Endometrial microvascular endothelial cells (primary cell): Measurements from ENCODE around the gene CEP290. TPM values are rescaled to one million over a fixed set of nuclear protein-coding genes. Genes with fewer than 3 reads are reported as not detected.
"Not testable (repeated sequence)": the region's sequence is repeated elsewhere in the genome, so short reads cannot be mapped to it uniquely, and the experiment has no call there.

ENCODE experiments used
- in situ Hi-C: cut with HindIII; loops from 2 replicates; pipeline ENCODE4 v1.10.0; 2017; ENCODE audit warnings: low sequenced_read_pairs, low pct_unique_long_range_greater_than_20kb; ENCODE audit errors: inconsistent ontology term
- total RNA-seq: library from RNA; depleted of rRNA; stranded (reverse); fragments of >200 nt; gene quantifications from one replicate; pipeline ENCODE4 v1.2.3, GENCODE V29; 2015; ENCODE audit errors: inconsistent ontology term

Gene CEP290
- total RNA-seq, 1 donor from 2014 or later, result 6.7 TPM

- in situ Hi-C loops, result no loop called here
Measured at GRCh38 chr12:88063375-88063774, 78.5 kb downstream of the CEP290 start.

GRCh38 chr12:88062474-88062873 is 79.4 kb downstream of the CEP290 start:
- in situ Hi-C loops, result no loop called here

- in situ Hi-C loops, result no loop called here
Measured at GRCh38 chr12:88058719-88059077, 83.2 kb downstream of the CEP290 start.

- in situ Hi-C loops, result no loop called here
Measured at GRCh38 chr12:88057994-88058718, 83.7 kb downstream of the CEP290 start.

- in situ Hi-C loops, result no loop called here
Measured at GRCh38 chr12:88056571-88056970, 85.3 kb downstream of the CEP290 start.

- in situ Hi-C loops, result no loop called here
Measured at GRCh38 chr12:88052686-88053085, 89.2 kb downstream of the CEP290 start.

- in situ Hi-C loops, result no loop called here
Measured at GRCh38 chr12:88044035-88044434, 97.9 kb downstream of the CEP290 start.

GRCh38 chr12:88037770-88038169 is 104.1 kb downstream of the CEP290 start:
- in situ Hi-C loops, result no loop called here

GRCh38 chr12:88036353-88036965 is 105.4 kb downstream of the CEP290 start:
- in situ Hi-C loops, result no loop called here

GRCh38 chr12:88035907-88036289 is 106.0 kb downstream of the CEP290 start:
- in situ Hi-C loops, result no loop called here

GRCh38 chr12:88035271-88035906 is 106.5 kb downstream of the CEP290 start:
- in situ Hi-C loops, result no loop called here

- in situ Hi-C loops, result not testable (repeated sequence)
Measured at GRCh38 chr12:88031161-88031560, 110.7 kb downstream of the CEP290 start.

GRCh38 chr12:88029093-88029665 is 112.7 kb downstream of the CEP290 start, which contains the start of gene C12orf50:
TSS of gene C12orf50 (minus strand) at chr12:88029401. CDS start at chr12:88026962, 2,439 bp downstream.
- in situ Hi-C loops, result no loop called here

GRCh38 chr12:88026196-88026595 is 115.7 kb downstream of the CEP290 start:
- in situ Hi-C loops, result no loop called here

GRCh38 chr12:88017964-88018363 is 123.9 kb downstream of the CEP290 start:
- in situ Hi-C loops, result no loop called here

- in situ Hi-C loops, result no loop called here
Measured at GRCh38 chr12:88015825-88016224, 126.1 kb downstream of the CEP290 start.

- in situ Hi-C loops, result no loop called here
Measured at GRCh38 chr12:88011755-88012154, 130.1 kb downstream of the CEP290 start.

GRCh38 chr12:88006351-88006750 is 135.5 kb downstream of the CEP290 start:
- in situ Hi-C loops, result no loop called here

GRCh38 chr12:88001327-88001726 is 140.6 kb downstream of the CEP290 start:
- in situ Hi-C loops, result no loop called here
